Measurements from ENCODE around the gene DMD.
"Not testable (repeated sequence)": the region's sequence is repeated elsewhere in the genome, so short reads cannot be mapped to it uniquely, and the experiment has no call there.

The DMD gene

GRCh38 chrX:31480696-31481095, 1730.7 kb downstream of the DMD start:
- DNase-seq: no peak

DNA sequence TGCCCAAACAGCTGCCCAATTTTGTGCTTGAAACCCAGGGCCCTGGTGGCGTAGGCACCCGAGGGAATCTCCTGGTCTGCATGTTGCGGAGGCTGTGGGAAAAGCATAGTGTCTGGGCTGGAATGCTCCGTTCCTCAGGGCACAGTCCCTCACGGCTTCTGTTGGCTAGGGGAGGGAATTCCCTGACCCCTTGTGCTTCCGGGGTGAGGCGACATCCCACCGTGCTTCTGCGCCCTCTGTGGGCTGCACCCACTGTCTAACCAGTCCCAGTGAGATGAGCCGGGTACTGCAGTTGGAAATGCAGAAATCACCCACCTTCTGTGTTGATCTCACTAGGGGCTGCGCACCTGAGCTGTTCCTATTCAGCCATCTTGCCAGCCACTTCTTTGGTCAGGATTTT, 1740.1 kb downstream of the DMD start:
- no peak for DNase-seq

DNA sequence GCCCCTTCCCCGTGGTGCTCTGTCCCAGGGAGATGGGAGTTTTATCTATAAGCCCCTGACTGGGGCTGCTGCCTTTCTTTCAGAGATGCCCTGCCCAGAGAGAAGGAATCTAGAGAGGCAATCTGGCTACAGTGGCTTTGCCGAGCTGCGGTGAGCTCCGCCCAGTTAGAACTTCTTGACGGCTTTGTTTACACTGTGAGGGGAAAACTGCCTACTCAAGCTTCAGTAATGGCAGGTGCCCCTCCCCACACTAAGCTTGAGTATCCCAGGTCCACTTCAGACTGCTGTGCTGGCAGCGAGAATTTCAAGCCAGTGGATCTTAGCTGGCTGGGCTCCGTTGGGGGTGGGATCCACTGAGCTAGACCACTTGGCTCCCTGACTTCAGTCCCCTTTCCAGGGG, 1740.6 kb downstream of the DMD start:
- not testable (repeated sequence) for DNase-seq

DNA sequence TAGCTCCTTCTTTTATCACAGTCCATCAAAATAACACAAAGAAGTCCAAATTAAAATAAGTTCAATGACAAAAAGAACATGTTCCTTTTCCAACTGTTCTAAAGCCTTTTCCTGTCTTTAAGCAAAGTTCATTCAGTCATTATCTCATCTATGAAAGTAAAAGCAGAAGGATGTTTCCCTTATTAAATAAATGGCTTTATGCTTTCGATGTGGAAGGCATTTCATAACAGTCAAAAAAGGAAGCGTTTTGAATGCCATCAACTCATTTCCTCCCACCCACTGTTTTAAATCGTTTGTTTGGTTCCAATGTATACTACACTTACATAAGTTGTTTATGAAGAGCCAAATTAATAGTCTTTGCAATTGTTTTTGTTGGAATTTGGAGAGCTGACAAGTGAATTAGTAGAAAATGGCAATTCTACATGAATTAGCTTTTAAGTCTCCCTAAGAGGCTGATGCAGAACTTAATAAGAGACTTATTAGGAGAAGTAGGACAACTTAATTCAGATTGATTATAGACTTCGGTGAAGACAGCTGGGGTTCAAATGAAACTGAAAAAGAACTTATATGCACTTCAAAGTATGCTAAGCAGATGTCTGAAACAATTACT, 1746.9 kb downstream of the DMD start:
- DNase-seq: no peak

DNA sequence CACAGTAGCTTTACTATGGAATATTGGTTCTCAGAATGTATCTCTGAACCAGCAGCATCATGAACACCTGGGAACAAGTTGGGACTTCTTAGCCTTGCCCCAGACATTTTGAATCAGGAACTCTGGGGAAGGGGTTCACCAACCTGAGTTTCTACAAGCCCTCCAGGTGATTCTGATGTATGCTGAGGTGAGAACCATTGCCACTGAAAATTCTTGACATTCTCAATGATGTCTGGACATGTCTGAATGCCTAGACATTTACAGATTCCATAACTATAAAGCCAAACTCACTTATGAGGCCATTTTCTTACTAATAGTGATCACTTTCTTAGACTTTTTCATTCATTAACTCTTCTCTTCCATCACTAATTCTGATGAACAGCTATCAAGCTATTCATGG, 1750.1 kb downstream of the DMD start:
- no peak for DNase-seq

- DNase-seq: no peak
These were observed 1752.0 kb downstream of the DMD start for GRCh38 chrX:31459361-31459760.

GRCh38 chrX:31449965-31450364, 1761.4 kb downstream of the DMD start:
- DNase-seq: no peak

GRCh38 chrX:31449081-31449480, 1762.3 kb downstream of the DMD start:
- no peak for DNase-seq

GRCh38 chrX:31445542-31445941, 1765.8 kb downstream of the DMD start:
- DNase-seq: no peak

DNA sequence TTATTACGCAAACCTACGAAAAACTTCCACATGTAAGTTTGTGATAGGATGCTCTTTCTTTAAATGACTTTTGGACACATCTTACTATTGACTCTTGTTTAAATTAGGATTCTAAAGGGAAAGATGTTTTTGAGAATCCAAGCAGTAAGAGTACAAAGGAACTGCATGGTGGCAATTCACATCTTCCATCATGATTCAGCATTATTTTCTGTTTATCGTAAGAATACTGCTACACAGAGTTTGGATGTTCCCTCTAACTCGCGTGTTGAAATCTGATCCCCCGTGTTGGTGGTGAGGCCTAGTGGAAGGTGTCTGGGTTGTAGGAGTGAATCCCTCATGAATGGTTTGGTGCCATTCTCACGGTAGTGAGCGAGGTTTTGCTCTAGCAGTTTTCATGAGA, 1767.7 kb downstream of the DMD start:
- no peak for DNase-seq

- no peak for DNase-seq
These were observed 1770.8 kb downstream of the DMD start for GRCh38 chrX:31440546-31440945.

- DNase-seq: no peak
These were observed 1774.9 kb downstream of the DMD start for GRCh38 chrX:31436424-31436823.

DNA sequence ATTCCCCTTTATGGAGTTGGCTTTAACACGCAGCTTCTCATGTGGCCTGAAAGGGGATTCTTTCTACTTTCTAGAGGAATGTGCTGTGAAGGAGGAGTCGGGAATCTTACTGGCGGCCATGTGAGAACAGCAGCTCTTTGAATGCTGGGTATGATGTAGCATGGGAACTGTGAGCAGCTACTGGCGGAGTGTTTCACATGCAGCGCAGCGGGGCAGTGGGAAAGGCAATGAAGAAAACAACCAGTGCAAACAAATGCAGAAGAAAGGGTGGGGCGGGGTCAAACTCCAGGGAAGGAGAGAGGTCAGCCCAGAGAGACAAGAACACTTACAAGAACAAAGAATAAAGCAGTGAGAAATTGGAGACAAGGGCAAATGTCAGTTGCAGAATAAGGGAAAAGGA, 1775.8 kb downstream of the DMD start:
- DNase-seq: no peak

- no peak for DNase-seq
These were observed 1777.5 kb downstream of the DMD start for GRCh38 chrX:31433856-31434255.

DNA sequence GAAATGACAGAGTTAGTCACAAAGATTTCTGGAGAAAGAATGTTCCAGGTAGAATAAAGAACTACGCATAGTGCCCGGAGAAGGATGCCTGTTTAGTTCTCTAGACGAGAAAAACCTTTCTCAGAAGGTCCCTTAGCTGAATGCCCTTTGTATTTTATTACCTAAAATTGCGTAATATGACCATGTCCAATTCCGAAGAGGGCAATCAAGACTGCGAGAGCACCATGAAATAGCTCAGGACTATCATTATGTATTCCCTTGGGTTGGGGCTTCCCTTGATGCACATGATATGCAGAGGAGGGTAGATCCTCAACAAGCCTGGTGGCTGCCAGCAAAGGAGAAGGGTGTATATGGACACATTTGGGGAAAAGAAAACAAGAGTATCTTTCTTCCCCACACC, 1781.4 kb downstream of the DMD start:
- no peak for DNase-seq

DNA sequence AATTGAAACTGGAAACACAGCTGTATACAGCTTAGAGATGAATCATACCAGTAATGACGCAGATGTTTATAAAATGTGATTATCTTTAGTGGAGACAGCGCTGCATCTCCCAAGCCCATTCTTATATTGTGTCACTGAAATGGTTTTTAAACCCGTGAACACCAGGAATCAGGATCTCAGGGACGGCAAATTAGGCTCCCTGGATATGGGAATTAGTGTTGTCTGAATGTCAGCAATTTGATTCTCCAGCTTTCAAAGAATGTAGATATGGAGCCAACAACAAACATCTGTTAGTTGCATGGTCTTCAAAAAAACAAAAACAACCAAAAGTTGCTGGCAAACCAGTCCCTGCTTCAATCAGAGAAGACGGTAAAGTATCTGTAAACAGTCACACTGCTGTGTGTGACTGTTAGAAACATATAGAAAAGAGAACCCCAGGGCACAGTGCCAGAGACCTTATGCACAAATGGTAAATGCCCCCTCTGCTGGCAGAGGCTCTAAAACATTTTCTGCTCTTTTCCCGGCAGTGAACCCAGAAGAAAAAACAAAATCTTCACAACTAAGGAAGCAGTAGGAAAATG, 1787.7 kb downstream of the DMD start:
- peak; percentile 35 for DNase-seq

DNA sequence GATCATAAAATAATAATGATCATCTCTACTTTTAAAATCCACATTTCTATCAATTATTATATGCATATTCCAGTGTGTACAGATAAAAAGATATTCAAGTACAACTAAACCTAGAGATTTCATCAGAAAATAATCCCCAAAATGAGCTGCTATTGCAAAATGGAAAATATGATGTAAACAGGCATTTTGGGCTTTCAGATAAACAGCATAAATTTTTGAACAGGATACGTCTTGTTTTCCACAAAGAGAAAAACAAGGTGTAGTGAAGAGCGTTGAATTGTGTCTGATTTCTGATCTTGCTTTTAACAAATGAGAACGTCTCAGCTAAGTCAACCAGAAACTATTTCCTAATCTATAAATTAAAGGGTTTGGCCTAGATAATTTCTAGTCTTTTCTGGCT, 1789.9 kb downstream of the DMD start:
- no peak for DNase-seq

- DNase-seq: no peak
These were observed 1790.6 kb downstream of the DMD start for GRCh38 chrX:31420711-31421151.

DNA sequence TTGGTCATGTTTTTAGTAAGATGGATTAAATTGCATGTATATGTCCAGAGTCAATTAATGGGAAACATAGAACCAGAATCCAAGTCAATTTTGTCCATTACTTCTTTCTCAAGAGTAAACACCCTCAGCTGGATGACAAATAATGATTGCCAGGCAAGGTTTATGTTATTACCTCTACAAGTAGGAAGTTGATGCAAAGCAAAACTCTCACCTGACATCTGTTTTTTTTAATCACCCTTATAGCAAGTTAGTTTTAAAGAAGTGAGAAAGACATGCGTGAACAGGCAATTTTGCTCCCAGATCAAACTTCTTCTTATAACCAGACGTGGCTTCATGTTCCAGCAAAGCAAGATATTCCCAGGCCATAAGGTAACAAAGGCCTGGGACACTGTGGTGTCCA, 1791.0 kb downstream of the DMD start:
- no peak for DNase-seq

DNA sequence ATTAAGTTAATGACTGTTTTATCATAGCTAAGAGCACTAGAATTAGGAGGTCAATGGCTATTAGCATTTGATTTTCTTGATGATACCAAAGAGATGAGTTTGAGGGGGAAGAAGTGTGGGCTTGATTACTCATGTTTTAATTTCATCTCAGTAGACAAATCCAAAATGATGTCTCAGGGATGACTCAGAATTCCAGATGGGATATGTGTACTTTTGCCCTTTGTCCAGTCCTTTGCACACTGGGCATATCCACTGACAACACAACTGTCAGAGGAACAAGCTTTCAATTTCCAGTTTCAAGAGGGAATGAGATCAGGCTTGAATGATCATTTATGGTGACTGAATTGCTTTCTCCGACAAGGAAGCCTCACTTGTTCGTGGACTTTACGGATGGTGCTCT, 1814.2 kb downstream of the DMD start:
- DNase-seq: no peak

DNA sequence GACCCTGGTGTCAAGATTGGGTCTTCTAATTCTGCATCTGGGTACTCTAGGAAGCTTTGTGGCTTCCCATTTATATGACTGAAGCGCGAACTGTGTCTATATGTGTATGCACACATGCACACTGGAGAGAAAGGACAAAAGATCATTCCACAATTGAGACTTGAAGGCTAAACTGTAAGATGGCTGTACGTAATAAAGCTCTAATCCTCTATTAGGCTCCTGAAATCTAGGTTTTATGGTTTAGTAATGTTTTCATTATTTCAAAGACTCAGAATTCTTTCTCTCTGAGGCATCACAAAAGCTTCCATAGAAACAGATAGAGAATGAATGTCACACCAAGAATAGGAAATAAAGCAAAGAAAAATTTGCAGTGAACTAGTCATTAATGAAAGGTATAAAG, 1818.8 kb downstream of the DMD start:
- DNase-seq: no peak

DNA sequence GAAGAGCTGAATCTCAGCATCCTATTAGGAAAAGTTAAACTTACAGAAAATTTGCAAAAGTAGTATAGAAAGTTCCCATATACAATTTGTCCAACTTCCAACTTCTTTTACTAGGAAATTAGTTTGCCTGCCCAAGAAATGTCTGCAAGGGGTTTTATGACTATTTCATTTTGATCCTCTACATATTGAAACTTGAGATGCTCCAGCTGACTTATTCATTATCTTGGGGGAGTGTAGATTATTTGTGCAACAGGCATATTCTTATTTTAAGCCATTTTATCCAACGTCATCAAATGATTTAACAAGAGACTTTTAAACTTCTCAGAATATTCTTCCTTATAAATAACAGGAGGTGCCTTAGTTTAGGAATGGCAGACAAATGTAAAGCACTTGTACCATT, 1822.4 kb downstream of the DMD start:
- no peak for DNase-seq

DNA sequence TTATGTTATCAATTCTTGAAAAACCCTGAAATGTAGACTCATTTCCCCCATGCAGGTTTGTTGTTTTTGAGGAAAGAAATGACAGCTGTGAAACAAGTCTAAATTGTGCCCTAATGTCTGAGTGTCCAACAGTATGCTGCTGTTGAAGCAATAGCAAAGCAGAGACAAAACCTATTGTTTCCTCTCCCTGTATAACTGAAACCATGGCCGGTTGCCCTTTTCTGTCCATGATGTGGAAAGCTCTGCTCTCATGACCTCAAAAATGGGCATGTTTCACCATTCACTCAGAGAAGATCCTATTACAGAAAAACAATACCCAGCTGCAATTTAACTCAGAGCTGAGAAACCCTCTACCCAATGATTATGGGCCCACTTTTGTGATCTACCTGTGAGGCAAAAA, 1826.9 kb downstream of the DMD start:
- no peak for DNase-seq

DNA sequence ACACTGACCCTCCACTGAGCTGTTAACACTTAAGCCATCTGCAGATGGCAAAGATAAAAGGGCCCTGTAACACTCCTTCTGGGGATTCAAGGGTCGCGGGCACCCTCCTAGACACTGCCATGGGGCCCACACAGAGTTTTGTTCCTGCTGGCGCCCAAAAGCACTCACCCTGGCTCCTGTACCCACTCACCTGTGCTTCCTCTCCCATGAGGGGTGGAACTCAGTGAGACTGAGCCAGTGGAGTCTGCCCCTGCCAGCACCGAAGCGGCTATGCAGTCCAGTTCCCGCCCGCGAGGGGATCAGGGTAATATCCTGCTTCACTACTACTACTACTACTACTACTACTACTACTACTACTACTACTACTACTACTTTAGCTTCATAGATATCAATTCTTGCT, 1827.4 kb downstream of the DMD start:
- DNase-seq: no peak

GRCh38 chrX:31378973-31379372, 1832.4 kb downstream of the DMD start:
- DNase-seq: not testable (repeated sequence)
